ENCODE results near the gene CPNE5.

The CPNE5 gene

GRCh38 chr6:36753671-36754405 lies 85.4 kb downstream of the CPNE5 start:
- Histone ChIP-seq H3K27me3 (ENCODE audit: insufficient read depth, low read length) (no peaks in the 10 kb centered on the region), H3K9me3 (ENCODE audit: insufficient read depth, low read depth, low read length) (peaks cover under 1% of the 10 kb centered on the region; the same call in 1 of the 2 replicates), H3K27ac (ENCODE audit: low read length) (no peak overlapping the region), H3K4me3 (ENCODE audit: low read length) (no peak overlapping the region), H3K9ac (ENCODE audit: low read depth, low read length) (no peak overlapping the region), H3K36me3 (ENCODE audit: insufficient read depth, low read depth, low read length) (no peaks in the 10 kb centered on the region), H3K4me1 (ENCODE audit: insufficient read depth, low read length) (no peaks in the 10 kb centered on the region; the same call in 1 of the 2 replicates)

GRCh38 chr6:36752886-36753506 lies 86.2 kb downstream of the CPNE5 start:
- H3K9ac ChIP-seq (ENCODE audit: low read depth, low read length) = no peak overlapping the region
- H3K27me3 ChIP-seq (ENCODE audit: insufficient read depth, low read length) = no peaks in the 10 kb centered on the region
- no peaks in the 10 kb centered on the region for H3K36me3 ChIP-seq (ENCODE audit: insufficient read depth, low read depth, low read length)
- no peak overlapping the region for H3K27ac ChIP-seq (ENCODE audit: low read length)
- no peak overlapping the region for H3K4me3 ChIP-seq (ENCODE audit: low read length)
- H3K4me1 ChIP-seq (ENCODE audit: insufficient read depth, low read length) = no peaks in the 10 kb centered on the region
- H3K9me3 ChIP-seq (ENCODE audit: insufficient read depth, low read depth, low read length) = peaks cover 4% of the 10 kb centered on the region

- H3K27me3 ChIP-seq (ENCODE audit: insufficient read depth, low read length) = no peaks in the 10 kb centered on the region
- H3K4me1 ChIP-seq (ENCODE audit: insufficient read depth, low read length) = no peaks in the 10 kb centered on the region
- no peak overlapping the region for H3K9ac ChIP-seq (ENCODE audit: low read depth, low read length)
- no peak overlapping the region for H3K4me3 ChIP-seq (ENCODE audit: low read length)
- H3K27ac ChIP-seq (ENCODE audit: low read length) = no peak overlapping the region
- H3K36me3 ChIP-seq (ENCODE audit: insufficient read depth, low read depth, low read length) = no peaks in the 10 kb centered on the region
- H3K9me3 ChIP-seq (ENCODE audit: insufficient read depth, low read depth, low read length) = peaks cover 4% of the 10 kb centered on the region
These were observed 86.9 kb downstream of the CPNE5 start for GRCh38 chr6:36752187-36752885.

- Histone ChIP-seq H3K9ac (ENCODE audit: low read depth, low read length) (no peak overlapping the region), H3K4me1 (ENCODE audit: insufficient read depth, low read length) (no peaks in the 10 kb centered on the region), H3K27me3 (ENCODE audit: insufficient read depth, low read length) (no peaks in the 10 kb centered on the region), H3K27ac (ENCODE audit: low read length) (no peak overlapping the region), H3K4me3 (ENCODE audit: low read length) (no peak overlapping the region), H3K36me3 (ENCODE audit: insufficient read depth, low read depth, low read length) (no peaks in the 10 kb centered on the region), H3K9me3 (ENCODE audit: insufficient read depth, low read depth, low read length) (peaks cover 4% of the 10 kb centered on the region)
These were observed 87.4 kb downstream of the CPNE5 start for GRCh38 chr6:36751833-36752186.

- H3K36me3 ChIP-seq (ENCODE audit: insufficient read depth, low read depth, low read length) = no peaks in the 10 kb centered on the region
- no peaks in the 10 kb centered on the region for H3K4me1 ChIP-seq (ENCODE audit: insufficient read depth, low read length)
- no peaks in the 10 kb centered on the region for H3K27me3 ChIP-seq (ENCODE audit: insufficient read depth, low read length)
- no peak overlapping the region for H3K4me3 ChIP-seq (ENCODE audit: low read length)
- no peak overlapping the region for H3K9ac ChIP-seq (ENCODE audit: low read depth, low read length)
- no peak overlapping the region for H3K27ac ChIP-seq (ENCODE audit: low read length)
- H3K9me3 ChIP-seq (ENCODE audit: insufficient read depth, low read depth, low read length) = peaks cover 4% of the 10 kb centered on the region
These were observed 88.2 kb downstream of the CPNE5 start for GRCh38 chr6:36751091-36751490.

GRCh38 chr6:36749829-36750489 lies 89.3 kb downstream of the CPNE5 start:
- Histone ChIP-seq H3K4me1 (ENCODE audit: insufficient read depth, low read length) (no peaks in the 10 kb centered on the region), H3K9ac (ENCODE audit: low read depth, low read length) (no peak overlapping the region), H3K27ac (ENCODE audit: low read length) (no peak overlapping the region), H3K27me3 (ENCODE audit: insufficient read depth, low read length) (no peaks in the 10 kb centered on the region), H3K36me3 (ENCODE audit: insufficient read depth, low read depth, low read length) (no peaks in the 10 kb centered on the region), H3K4me3 (ENCODE audit: low read length) (no peak overlapping the region), H3K9me3 (ENCODE audit: insufficient read depth, low read depth, low read length) (peaks cover 4% of the 10 kb centered on the region)

- Histone ChIP-seq H3K9me3 (ENCODE audit: insufficient read depth, low read depth, low read length) (peaks cover 4% of the 10 kb centered on the region), H3K4me3 (ENCODE audit: low read length) (no peak overlapping the region), H3K9ac (ENCODE audit: low read depth, low read length) (no peak overlapping the region), H3K27ac (ENCODE audit: low read length) (no peak overlapping the region), H3K36me3 (ENCODE audit: insufficient read depth, low read depth, low read length) (no peaks in the 10 kb centered on the region), H3K27me3 (ENCODE audit: insufficient read depth, low read length) (no peaks in the 10 kb centered on the region), H3K4me1 (ENCODE audit: insufficient read depth, low read length) (no peaks in the 10 kb centered on the region)
These were observed 93.0 kb downstream of the CPNE5 start for GRCh38 chr6:36746251-36746650.

- H3K27me3 ChIP-seq (ENCODE audit: insufficient read depth, low read length) = no peaks in the 10 kb centered on the region
- H3K4me3 ChIP-seq (ENCODE audit: low read length) = no peak overlapping the region
- H3K9ac ChIP-seq (ENCODE audit: low read depth, low read length) = no peak overlapping the region; the same call in 1 of the 2 replicates
- no peaks in the 10 kb centered on the region for H3K36me3 ChIP-seq (ENCODE audit: insufficient read depth, low read depth, low read length)
- no peak overlapping the region for H3K27ac ChIP-seq (ENCODE audit: low read length)
- no peaks in the 10 kb centered on the region for H3K4me1 ChIP-seq (ENCODE audit: insufficient read depth, low read length)
- H3K9me3 ChIP-seq (ENCODE audit: insufficient read depth, low read depth, low read length) = peaks cover 4% of the 10 kb centered on the region
These were observed 93.4 kb downstream of the CPNE5 start for GRCh38 chr6:36745836-36746235.

GRCh38 chr6:36745283-36745682 lies 94.0 kb downstream of the CPNE5 start:
- no peak overlapping the region for H3K27ac ChIP-seq (ENCODE audit: low read length)
- H3K4me1 ChIP-seq (ENCODE audit: insufficient read depth, low read length) = no peaks in the 10 kb centered on the region
- no peaks in the 10 kb centered on the region for H3K27me3 ChIP-seq (ENCODE audit: insufficient read depth, low read length)

GRCh38 chr6:36744304-36744673 lies 95.0 kb downstream of the CPNE5 start:
- H3K27me3 ChIP-seq (ENCODE audit: insufficient read depth, low read length) = no peaks in the 10 kb centered on the region

More at GRCh38 chr6:36745283-36745682, 94.0 kb downstream of the CPNE5 start:
- Histone ChIP-seq H3K36me3 (ENCODE audit: insufficient read depth, low read depth, low read length) (no peaks in the 10 kb centered on the region), H3K9me3 (ENCODE audit: insufficient read depth, low read depth, low read length) (peaks cover 4% of the 10 kb centered on the region), H3K4me3 (ENCODE audit: low read length) (no peak overlapping the region), H3K9ac (ENCODE audit: low read depth, low read length) (no peak overlapping the region)

GRCh38 chr6:36743538-36744303 lies 95.5 kb downstream of the CPNE5 start:
- no peak overlapping the region for H3K27ac ChIP-seq (ENCODE audit: low read length)
- no peaks in the 10 kb centered on the region for H3K36me3 ChIP-seq (ENCODE audit: insufficient read depth, low read depth, low read length)
- no peak overlapping the region for H3K9ac ChIP-seq (ENCODE audit: low read depth, low read length)
- H3K4me1 ChIP-seq (ENCODE audit: insufficient read depth, low read length) = no peaks in the 10 kb centered on the region
- H3K9me3 ChIP-seq (ENCODE audit: insufficient read depth, low read depth, low read length) = peaks cover 2% of the 10 kb centered on the region
- H3K27me3 ChIP-seq (ENCODE audit: insufficient read depth, low read length) = no peaks in the 10 kb centered on the region
- H3K4me3 ChIP-seq (ENCODE audit: low read length) = no peak overlapping the region

More at GRCh38 chr6:36744304-36744673, 95.0 kb downstream of the CPNE5 start:
- Histone ChIP-seq H3K9ac (ENCODE audit: low read depth, low read length) (no peak overlapping the region), H3K27ac (ENCODE audit: low read length) (no peak overlapping the region), H3K4me3 (ENCODE audit: low read length) (no peak overlapping the region), H3K36me3 (ENCODE audit: insufficient read depth, low read depth, low read length) (no peaks in the 10 kb centered on the region), H3K9me3 (ENCODE audit: insufficient read depth, low read depth, low read length) (peaks cover 4% of the 10 kb centered on the region), H3K4me1 (ENCODE audit: insufficient read depth, low read length) (no peaks in the 10 kb centered on the region)
